A673 (cell line): ENCODE results near the gene GON4L.

ENCODE experiments used
- CTCF ChIP-seq: fragments of 300-800, 200-600 bp; sonication (generic); conservative IDR thresholded peaks from 2 replicates; pipeline ENCODE4 v1.5.1; 2017; ENCODE audit warnings: low read depth, mild to moderate bottlenecking, antibody characterized with exemption, low read length, moderate library complexity, mixed read lengths
- EZH2 ChIP-seq: fragments of 200-600 bp; sonication (generic); IDR thresholded peaks from 2 replicates; pipeline ENCODE4 v1.6.1; 2017; ENCODE audit warnings: borderline replicate concordance, low read depth, mild to moderate bottlenecking, mixed read lengths, antibody characterized with exemption, low read length; ENCODE audit not compliant: poor library complexity, severe bottlenecking

GRCh38 chr1:155827450-155827849, 29.6 kb downstream of the GON4L start:
- TF ChIP-seq EZH2 (no peak), CTCF (no peak)
